Measurements from ENCODE around the gene KRTAP12-4. TPM values are rescaled to one million over a fixed set of nuclear protein-coding genes. Genes with fewer than 3 reads are reported as not detected.
"Not testable (repeated sequence)": the region's sequence is repeated elsewhere in the genome, so short reads cannot be mapped to it uniquely, and the experiment has no call there.

KRTAP12-4 gene
- total and polyA plus RNA-seq, 9 donors, result not detected

DNA sequence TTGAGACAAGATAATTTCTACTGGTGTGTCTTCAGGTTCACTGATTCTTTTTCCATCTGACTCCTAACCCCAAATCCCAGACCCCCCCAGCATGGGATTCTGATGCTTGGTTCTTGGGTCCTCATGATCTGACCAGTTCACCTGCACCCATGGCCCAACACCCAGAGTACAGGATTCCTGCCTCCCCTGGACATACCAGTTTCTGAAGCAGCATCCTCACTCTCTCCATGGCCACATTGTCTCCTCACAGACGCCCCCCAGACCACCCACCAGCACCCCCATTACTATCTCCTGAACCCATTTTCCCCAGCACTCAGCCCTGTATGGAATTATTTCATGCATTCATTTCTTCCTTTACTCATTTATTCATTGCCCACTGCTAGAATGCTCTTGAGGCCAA, 2.4 kb upstream of the KRTAP12-4 start:
- H3K27ac ChIP-seq (ENCODE audit: low read length), result no peak overlapping the region
- DNase-seq, result no peak
- H3K4me3 ChIP-seq (ENCODE audit: low read length), result no peak overlapping the region
- peaks cover 3% of the 10 kb centered on the region for H3K9me3 ChIP-seq (replicated peaks; ENCODE audit: control insufficient read depth, low read depth, low read length)
- 58% methylated on average over 1 of the region's 1 CpG for WGBS (ENCODE audit: insufficient coverage)
- peaks cover 10% of the 10 kb centered on the region for H3K27me3 ChIP-seq (ENCODE audit: control insufficient read depth, insufficient read depth, low read length)
- no peaks in the 10 kb centered on the region for H3K4me1 ChIP-seq (ENCODE audit: control insufficient read depth, insufficient read depth, low read length)
- H3K36me3 ChIP-seq (ENCODE audit: control insufficient read depth, insufficient read depth, low read length), result no peaks in the 10 kb centered on the region

DNA sequence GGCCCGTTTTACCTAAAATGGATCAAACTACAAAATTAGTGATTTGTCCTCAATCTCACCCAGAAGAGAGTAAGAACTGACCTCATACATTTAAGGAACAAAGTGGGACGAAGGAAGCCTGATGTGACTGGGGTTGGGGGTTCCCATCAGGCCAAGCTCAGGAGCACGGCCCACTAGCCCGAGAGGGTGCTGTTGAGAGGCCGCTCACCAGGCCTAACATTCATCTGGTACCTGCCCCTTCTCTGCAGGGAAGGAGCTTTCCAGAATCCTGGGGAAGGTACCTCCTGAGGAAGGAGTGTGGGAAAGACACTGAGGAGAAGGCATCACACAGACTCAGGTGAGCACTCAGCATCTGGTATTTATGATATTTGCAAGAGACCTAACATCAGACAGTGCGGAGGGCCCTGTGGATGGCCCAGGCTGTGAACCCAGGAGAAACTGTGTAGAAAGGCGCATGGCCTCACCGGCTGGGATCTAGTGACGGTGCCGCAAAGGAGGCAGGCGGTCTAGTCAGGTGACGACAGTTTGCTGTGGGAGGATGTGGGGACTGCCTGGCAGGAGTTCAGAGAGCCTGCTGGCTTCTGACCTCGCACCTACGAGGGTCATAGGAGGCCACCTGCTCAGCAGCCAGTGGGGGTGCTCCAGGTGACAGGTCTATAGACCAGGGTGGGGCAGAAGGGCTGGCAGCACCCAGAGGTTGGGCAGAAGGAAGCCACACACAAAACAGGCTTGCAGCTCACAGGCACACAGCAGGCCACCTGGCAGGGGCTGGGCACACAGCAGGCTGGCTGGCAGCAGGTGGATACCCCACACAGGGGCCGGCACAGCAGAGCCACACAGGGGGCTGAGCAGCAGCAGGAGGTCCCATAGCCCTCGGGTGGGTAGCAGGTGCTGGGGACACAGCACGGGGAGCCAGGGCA, 543 bp downstream of the KRTAP12-4 start:
- Histone ChIP-seq H3K27me3 (ENCODE audit: control insufficient read depth, insufficient read depth, low read length) (peaks cover 7% of the 10 kb centered on the region), H3K4me3 (ENCODE audit: low read length) (no peak overlapping the region), H3K27ac (ENCODE audit: low read length) (no peak overlapping the region), H3K4me1 (ENCODE audit: control insufficient read depth, insufficient read depth, low read length) (no peaks in the 10 kb centered on the region), H3K36me3 (ENCODE audit: control insufficient read depth, insufficient read depth, low read length) (no peaks in the 10 kb centered on the region), H3K9me3 (replicated peaks; ENCODE audit: control insufficient read depth, low read depth, low read length) (peaks cover 3% of the 10 kb centered on the region)
- WGBS (ENCODE audit: insufficient coverage), result 75% methylated on average over 14 of the region's 17 CpGs
- DNase-seq, result no peak

GRCh38 chr21:44653123-44653522, 1.3 kb downstream of the KRTAP12-4 start:
- no peak for DNase-seq
- H3K4me1 ChIP-seq (ENCODE audit: control insufficient read depth, insufficient read depth, low read length), result no peaks in the 10 kb centered on the region
- no peak overlapping the region for H3K4me3 ChIP-seq (ENCODE audit: low read length)
- no peaks in the 10 kb centered on the region for H3K36me3 ChIP-seq (ENCODE audit: control insufficient read depth, insufficient read depth, low read length)
- no peak overlapping the region for H3K27ac ChIP-seq (ENCODE audit: low read length)
- peaks cover 6% of the 10 kb centered on the region for H3K27me3 ChIP-seq (ENCODE audit: control insufficient read depth, insufficient read depth, low read length)
- H3K9me3 ChIP-seq (replicated peaks; ENCODE audit: control insufficient read depth, low read depth, low read length), result peaks cover 3% of the 10 kb centered on the region
- WGBS (ENCODE audit: insufficient coverage), result 53% methylated on average over 9 of the region's 14 CpGs

DNA sequence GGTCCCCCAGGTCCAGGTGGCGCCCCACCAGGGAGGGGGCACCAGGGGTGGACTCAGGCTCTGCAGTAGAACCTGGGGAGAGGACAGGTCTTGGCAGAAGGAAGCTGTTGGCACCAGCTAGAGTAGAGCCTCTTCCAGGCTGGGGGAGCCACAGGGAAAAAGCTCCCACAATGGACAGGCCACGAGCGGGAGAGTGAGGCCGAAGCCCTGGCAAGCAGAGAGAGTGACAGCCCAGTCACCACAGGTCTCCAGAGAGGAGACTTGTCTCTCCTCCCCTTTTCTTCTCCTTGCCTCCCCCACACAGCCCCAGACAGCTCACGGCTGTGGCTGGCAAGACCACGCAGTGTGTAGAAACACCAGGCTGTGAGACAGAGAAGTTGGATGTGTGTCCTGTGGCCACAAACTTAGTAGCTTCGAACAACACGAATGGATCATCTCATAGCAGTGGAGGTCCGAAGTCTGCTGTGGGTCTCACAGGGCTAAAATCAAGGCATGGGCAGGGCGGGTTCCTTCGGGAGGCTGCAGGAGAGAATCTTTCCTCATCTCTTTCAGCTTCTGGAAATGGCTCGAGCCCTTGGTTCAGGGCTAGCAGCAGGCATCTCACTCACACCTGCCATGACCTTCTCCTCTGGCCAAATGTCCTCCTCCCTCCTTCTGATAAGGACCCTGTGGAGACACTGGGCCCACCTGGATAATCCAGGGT, 3.3 kb downstream of the KRTAP12-4 start:
- 79% methylated on average over 6 of the region's 12 CpGs for WGBS (ENCODE audit: insufficient coverage)

GRCh38 chr21:44650265-44650972, 4.0 kb downstream of the KRTAP12-4 start:
- Histone ChIP-seq H3K9me3 (replicated peaks; ENCODE audit: control insufficient read depth, low read depth, low read length) (no peaks in the 10 kb centered on the region), H3K36me3 (ENCODE audit: control insufficient read depth, insufficient read depth, low read length) (no peaks in the 10 kb centered on the region)
- 90% methylated on average over 15 of the region's 20 CpGs for WGBS (ENCODE audit: insufficient coverage)

More for the DNA sequence above, 3.3 kb downstream of the KRTAP12-4 start:
- DNase-seq, result no peak
- H3K4me1 ChIP-seq (ENCODE audit: control insufficient read depth, insufficient read depth, low read length), result peaks cover 2% of the 10 kb centered on the region
- no peak overlapping the region for H3K4me3 ChIP-seq (ENCODE audit: low read length)
- H3K27ac ChIP-seq (ENCODE audit: low read length), result no peak overlapping the region
- H3K36me3 ChIP-seq (ENCODE audit: control insufficient read depth, insufficient read depth, low read length), result no peaks in the 10 kb centered on the region
- peaks cover 6% of the 10 kb centered on the region for H3K27me3 ChIP-seq (ENCODE audit: control insufficient read depth, insufficient read depth, low read length)
- H3K9me3 ChIP-seq (replicated peaks; ENCODE audit: control insufficient read depth, low read depth, low read length), result peaks cover under 1% of the 10 kb centered on the region

GRCh38 chr21:44649521-44650100, 4.8 kb downstream of the KRTAP12-4 start:
- H3K4me3 ChIP-seq (ENCODE audit: low read length), result no peak overlapping the region
- H3K36me3 ChIP-seq (ENCODE audit: control insufficient read depth, insufficient read depth, low read length), result no peaks in the 10 kb centered on the region
- peaks cover 2% of the 10 kb centered on the region for H3K4me1 ChIP-seq (ENCODE audit: control insufficient read depth, insufficient read depth, low read length)
- no peak overlapping the region for H3K27ac ChIP-seq (ENCODE audit: low read length)
- peaks cover 6% of the 10 kb centered on the region for H3K27me3 ChIP-seq (ENCODE audit: control insufficient read depth, insufficient read depth, low read length)
- DNase-seq, result peak; percentile 18
- 63% methylated on average over 16 of the region's 18 CpGs for WGBS (ENCODE audit: insufficient coverage)
- H3K9me3 ChIP-seq (replicated peaks; ENCODE audit: control insufficient read depth, low read depth, low read length), result no peaks in the 10 kb centered on the region

More at GRCh38 chr21:44650265-44650972, 4.0 kb downstream of the KRTAP12-4 start:
- H3K27me3 ChIP-seq (ENCODE audit: control insufficient read depth, insufficient read depth, low read length), result peaks cover 6% of the 10 kb centered on the region
- no peak overlapping the region for H3K4me3 ChIP-seq (ENCODE audit: low read length)
- peaks cover 2% of the 10 kb centered on the region for H3K4me1 ChIP-seq (ENCODE audit: control insufficient read depth, insufficient read depth, low read length)
- no peak for DNase-seq
- no peak overlapping the region for H3K27ac ChIP-seq (ENCODE audit: low read length)

- Histone ChIP-seq H3K27me3 (ENCODE audit: control insufficient read depth, insufficient read depth, low read length) (no peaks in the 10 kb centered on the region), H3K27ac (ENCODE audit: low read length) (no peak overlapping the region), H3K9me3 (replicated peaks; ENCODE audit: control insufficient read depth, low read depth, low read length) (peaks cover 8% of the 10 kb centered on the region), H3K36me3 (ENCODE audit: control insufficient read depth, insufficient read depth, low read length) (no peaks in the 10 kb centered on the region), H3K4me1 (ENCODE audit: control insufficient read depth, insufficient read depth, low read length) (peaks cover 2% of the 10 kb centered on the region), H3K4me3 (ENCODE audit: low read length) (no peak overlapping the region)
- DNase-seq, result no peak
- WGBS (ENCODE audit: insufficient coverage), result 66% methylated on average over 30 of the region's 33 CpGs
Observed at GRCh38 chr21:44648557-44649311, 5.7 kb downstream of the KRTAP12-4 start.

DNA sequence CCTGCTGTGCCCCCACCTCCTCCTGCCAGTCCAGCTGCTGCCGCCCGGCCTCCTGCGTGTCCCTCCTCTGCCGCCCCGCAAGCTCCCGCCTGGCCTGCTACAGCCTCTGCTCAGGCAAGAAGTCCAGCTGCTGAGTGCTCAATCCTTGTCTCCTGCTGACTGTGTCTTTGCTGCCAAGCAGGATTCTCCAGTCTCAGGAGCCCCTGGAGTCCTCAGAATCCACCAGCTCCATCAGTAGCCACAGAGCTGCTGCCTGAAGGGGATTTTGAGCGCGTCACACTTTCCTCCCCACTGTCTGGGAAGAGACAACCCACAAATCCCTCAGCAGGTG, 7.3 kb downstream of the KRTAP12-4 start:
- 38% methylated on average over 7 of the region's 8 CpGs for WGBS (ENCODE audit: insufficient coverage)
- H3K36me3 ChIP-seq (ENCODE audit: control insufficient read depth, insufficient read depth, low read length), result no peaks in the 10 kb centered on the region
- H3K27ac ChIP-seq (ENCODE audit: low read length), result no peak overlapping the region
- peak; percentile 19 for DNase-seq
- peaks cover 9% of the 10 kb centered on the region for H3K9me3 ChIP-seq (replicated peaks; ENCODE audit: control insufficient read depth, low read depth, low read length)
- H3K27me3 ChIP-seq (ENCODE audit: control insufficient read depth, insufficient read depth, low read length), result no peaks in the 10 kb centered on the region
- peaks cover 2% of the 10 kb centered on the region for H3K4me1 ChIP-seq (ENCODE audit: control insufficient read depth, insufficient read depth, low read length)
- no peak overlapping the region for H3K4me3 ChIP-seq (ENCODE audit: low read length)

DNA sequence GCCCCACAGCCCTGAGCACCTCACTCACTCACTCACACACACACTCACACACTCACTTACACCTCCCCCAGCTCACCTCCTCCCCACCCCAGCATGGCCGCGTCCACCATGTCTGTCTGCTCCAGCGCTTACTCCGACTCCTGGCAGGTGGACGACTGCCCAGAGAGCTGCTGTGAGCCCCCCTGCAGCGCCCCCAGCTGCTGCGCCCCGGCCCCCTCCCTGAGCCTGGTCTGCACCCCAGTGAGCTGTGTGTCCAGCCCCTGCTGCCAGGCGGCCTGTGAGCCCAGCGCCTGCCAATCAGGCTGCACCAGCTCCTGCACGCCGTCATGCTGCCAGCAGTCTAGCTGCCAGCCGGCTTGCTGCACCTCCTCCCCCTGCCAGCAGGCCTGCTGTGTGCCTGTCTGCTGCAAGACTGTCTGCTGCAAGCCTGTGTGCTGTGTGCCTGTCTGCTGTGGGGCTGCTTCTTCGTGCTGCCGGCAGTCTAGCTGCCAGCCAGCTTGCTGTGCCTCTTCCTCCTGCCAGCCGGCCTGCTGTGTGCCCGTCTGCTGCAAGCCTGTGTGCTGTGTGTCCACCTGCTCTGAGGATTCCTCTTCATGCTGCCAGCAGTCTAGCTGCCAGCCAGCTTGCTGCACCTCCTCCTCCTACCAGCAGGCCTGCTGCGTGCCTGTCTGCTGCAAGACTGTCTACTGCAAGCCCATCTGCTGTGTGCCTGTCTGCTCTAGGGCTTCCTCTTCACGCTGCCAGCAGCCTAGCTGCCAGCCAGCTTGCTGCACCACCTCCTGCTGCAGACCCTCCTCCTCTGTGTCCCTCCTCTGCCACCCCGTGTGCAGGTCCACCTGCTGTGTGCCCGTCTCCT, 7.9 kb downstream of the KRTAP12-4 start, which contains the start of gene KRTAP10-11:
TSS of gene KRTAP10-11 (plus strand) at position 49 of the 856 bp plus-strand sequence. CDS start at position 94, 45 bp downstream.
- not testable (repeated sequence) for H3K27ac ChIP-seq (ENCODE audit: low read length); DNase-seq; H3K9me3 ChIP-seq (replicated peaks; ENCODE audit: control insufficient read depth, low read depth, low read length); H3K27me3 ChIP-seq (ENCODE audit: control insufficient read depth, insufficient read depth, low read length); H3K4me1 ChIP-seq (ENCODE audit: control insufficient read depth, insufficient read depth, low read length); H3K4me3 ChIP-seq (ENCODE audit: low read length); H3K36me3 ChIP-seq (ENCODE audit: control insufficient read depth, insufficient read depth, low read length)
- WGBS (ENCODE audit: insufficient coverage), result 75% methylated on average over 21 of the region's 21 CpGs

All from muscle of leg (tissue), 11 donors.